Fibroblast of skin of right biceps (primary cell): Measurements from ENCODE around the gene ELOB.
A peak's percentile ranks its signal among the peaks of the same experiment; 100 is the strongest.

Experiments
- DNase-seq: peaks from one replicate; pipeline ENCODE4 v3.0.0-alpha.2; 2013

Gene ELOB

DNA sequence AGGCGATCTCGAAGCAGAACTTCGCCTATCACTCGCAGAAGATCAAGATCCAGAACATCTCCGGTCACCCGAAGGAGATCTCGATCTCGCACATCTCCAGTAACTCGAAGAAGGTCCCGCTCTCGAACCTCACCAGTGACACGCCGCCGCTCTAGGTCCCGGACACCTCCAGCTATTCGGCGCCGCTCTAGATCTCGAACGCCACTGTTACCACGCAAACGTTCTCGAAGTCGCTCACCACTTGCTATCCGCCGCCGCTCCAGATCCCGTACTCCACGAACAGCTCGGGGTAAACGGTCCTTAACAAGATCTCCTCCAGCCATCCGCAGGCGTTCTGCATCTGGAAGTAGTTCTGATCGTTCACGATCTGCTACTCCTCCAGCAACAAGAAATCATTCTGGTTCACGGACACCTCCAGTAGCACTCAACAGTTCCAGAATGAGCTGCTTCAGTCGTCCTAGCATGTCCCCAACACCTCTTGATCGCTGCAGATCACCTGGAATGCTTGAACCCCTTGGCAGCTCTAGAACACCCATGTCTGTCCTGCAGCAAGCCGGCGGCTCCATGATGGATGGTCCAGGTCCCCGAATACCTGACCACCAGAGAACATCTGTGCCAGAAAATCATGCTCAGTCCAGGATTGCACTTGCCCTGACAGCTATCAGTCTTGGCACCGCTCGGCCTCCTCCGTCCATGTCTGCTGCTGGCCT is 10.5 kb downstream of the ELOB start:
- no peak for DNase-seq

DNA sequence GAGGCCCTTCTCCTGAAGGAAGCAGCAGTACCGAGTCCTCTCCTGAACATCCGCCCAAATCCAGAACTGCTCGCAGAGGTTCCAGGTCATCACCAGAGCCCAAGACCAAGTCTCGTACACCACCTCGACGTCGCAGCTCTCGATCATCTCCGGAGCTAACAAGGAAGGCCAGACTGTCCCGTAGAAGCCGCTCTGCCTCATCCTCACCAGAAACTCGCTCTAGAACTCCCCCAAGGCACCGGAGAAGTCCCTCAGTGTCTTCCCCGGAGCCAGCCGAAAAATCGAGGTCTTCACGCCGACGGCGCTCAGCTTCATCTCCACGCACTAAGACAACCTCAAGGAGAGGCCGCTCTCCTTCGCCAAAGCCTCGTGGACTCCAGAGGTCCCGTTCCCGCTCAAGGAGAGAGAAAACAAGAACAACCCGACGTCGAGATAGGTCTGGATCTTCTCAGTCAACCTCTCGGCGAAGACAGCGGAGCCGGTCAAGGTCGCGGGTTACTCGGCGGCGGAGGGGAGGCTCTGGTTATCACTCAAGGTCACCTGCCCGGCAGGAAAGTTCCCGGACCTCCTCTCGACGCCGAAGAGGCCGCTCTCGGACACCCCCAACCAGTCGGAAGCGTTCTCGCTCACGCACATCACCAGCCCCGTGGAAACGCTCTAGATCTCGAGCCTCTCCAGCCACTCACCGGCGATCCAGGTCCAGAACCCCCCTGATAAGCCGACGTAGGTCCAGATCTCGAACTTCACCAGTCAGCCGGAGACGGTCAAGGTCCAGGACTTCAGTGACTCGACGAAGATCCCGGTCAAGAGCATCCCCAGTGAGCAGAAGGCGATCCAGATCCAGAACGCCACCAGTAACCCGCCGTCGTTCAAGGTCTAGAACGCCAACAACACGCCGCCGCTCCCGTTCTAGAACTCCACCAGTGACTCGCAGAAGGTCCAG is 11.3 kb downstream of the ELOB start:
- no peak for DNase-seq

DNA sequence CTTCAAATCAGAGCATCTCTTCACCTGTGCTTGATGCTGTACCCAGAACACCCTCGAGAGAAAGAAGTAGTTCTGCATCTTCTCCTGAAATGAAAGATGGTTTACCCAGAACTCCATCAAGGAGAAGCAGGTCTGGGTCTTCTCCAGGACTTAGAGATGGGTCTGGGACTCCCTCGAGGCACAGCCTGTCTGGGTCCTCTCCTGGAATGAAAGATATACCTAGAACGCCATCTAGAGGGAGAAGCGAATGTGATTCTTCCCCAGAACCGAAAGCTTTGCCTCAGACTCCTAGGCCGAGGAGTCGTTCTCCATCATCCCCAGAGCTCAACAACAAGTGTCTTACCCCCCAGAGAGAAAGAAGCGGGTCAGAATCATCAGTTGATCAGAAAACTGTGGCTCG is 12.4 kb downstream of the ELOB start:
- no peak for DNase-seq

DNA sequence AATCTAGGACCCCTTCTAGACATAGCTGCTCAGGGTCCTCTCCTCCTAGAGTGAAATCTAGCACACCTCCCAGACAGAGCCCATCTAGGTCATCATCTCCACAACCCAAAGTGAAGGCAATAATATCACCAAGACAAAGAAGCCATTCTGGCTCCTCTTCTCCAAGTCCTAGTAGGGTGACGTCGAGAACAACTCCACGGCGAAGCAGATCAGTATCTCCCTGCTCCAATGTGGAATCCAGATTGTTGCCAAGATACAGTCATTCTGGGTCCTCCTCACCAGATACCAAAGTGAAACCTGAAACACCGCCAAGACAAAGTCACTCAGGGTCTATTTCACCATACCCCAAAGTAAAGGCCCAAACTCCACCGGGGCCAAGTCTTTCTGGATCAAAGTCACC is 13.9 kb downstream of the ELOB start:
- DNase-seq: no peak

GRCh38 chr16:2762711-2763110 is 14.4 kb downstream of the ELOB start:
- no peak for DNase-seq

- DNase-seq: no peak
These were observed 15.0 kb downstream of the ELOB start for GRCh38 chr16:2761886-2762583.

DNA sequence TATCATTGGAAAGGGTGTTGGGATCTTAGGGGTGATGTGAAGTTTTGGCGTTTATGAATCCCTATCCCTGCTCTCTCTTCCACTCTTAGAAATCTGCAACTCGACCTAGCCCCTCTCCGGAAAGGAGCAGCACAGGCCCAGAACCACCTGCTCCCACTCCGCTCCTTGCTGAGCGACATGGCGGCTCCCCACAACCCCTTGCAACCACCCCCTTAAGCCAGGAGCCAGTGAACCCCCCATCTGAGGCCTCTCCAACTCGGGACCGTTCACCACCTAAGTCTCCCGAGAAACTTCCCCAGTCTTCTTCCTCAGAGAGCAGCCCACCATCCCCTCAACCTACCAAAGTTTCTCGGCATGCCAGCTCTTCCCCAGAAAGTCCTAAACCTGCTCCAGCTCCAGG is 15.6 kb downstream of the ELOB start:
- DNase-seq: no peak

DNA sequence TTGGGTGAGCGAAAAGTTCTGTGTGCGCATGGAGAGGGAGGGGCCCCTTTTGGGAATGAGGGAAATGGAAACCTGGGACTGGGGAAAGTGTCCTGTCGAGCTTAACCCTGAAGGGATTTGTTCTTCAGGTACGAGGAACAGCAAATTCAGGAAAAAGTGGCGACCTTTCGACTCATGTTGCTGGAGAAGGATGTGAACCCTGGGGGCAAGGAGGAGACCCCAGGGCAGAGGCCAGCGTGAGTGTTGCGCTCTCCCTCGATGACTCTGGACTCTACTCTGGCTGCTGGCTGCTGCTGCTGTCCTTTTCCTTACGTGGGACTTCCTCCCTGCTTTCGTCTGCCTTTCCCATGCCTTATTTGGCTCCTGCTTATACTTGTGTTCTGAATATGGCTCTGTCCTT is 19.7 kb downstream of the ELOB start:
- DNase-seq: no peak

GRCh38 chr16:2756288-2757015 is 20.6 kb downstream of the ELOB start:
- DNase-seq: no peak

GRCh38 chr16:2755158-2755557 is 21.9 kb downstream of the ELOB start:
- DNase-seq: no peak

- DNase-seq: no peak
These were observed 23.4 kb downstream of the ELOB start for GRCh38 chr16:2753733-2754020.

- DNase-seq: peak; percentile 85
These were observed 24.0 kb downstream of the ELOB start for GRCh38 chr16:2752850-2753732.

- DNase-seq: peak; percentile 98
These were observed 24.8 kb downstream of the ELOB start, which contains the start of gene SRRM2 for GRCh38 chr16:2752035-2752849. Gene SRRM2 (plus strand): TSS chr16:2752638. CDS start chr16:2756365, 3,727 bp downstream.

DNA sequence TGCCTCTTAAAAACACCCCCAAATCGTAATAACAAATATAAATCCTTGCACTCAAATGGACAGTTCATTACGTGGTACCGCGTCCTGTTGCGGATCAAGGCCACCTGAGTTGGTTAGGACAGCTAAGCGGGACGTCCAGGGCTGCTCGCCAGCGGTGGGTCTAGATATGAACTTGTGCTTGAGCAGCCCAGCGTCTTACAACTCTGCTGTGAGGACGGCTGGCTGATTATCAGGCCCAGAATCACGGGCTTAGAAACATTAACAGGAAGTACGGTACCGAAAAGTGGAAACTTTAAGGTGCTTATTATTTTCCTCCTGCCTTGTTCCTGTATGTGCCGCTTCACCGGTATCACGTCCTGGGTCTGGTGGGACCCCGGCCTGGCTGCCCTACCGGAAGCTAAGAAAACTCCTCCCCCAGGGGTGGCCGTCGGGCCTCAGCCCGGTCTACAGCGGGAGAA is 25.5 kb downstream of the ELOB start:
- no peak for DNase-seq

- no peak for DNase-seq
These were observed 27.1 kb downstream of the ELOB start for GRCh38 chr16:2749936-2750335.

GRCh38 chr16:2749476-2749875 is 27.6 kb downstream of the ELOB start:
- DNase-seq: no peak

DNA sequence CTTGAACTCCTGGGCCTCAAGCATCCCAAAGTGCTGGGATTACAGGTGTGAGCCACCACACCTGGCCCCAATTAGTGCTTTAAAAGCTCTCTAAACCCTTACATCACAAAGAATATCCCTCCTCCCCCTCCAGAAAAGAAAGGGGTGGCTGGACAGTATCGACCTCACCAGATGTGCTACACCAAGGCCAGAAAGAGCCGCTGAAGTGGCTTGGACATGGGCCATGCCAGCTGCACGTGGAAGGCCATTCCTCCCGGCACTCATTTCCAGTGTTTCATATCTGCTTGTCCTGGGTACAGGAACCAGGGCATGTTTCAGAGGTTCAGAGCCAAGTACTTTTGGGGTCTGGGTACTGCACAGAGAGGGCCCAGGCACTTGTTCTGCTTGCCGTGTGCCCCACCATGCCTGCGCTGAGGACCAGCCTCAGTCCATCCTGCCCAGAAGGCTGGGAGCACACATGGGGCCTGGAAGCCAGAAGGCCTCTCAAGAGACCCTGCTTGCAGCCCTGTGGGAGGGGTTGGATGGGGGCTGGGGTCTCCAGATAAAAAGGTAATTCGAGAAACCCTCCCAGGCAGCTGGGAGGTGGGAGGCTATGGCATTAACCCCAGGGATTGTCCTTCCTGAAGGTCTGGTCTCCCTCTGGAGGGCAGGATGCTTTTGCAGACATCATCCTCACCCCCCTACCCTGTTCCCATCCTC is 28.2 kb downstream of the ELOB start:
- no peak for DNase-seq

DNA sequence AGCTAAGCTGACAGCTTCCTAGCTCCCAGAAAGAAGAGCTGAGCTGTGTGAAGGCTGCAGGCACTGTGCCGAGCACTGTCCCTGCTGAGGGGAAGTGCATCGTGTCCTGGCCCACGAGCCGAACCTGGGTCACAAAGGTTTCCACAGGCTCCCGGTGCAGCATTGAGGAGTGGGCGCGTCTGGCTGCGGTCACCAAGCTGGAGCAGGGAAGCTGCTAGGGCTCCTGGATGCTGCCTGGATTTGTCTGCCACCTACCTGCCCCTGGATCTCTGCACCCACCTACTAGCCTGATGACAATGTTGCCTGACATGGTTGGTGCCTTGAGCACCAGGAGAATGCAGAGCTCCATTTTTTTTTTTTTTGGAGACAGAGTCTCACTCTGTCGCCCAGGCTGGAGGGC is 31.1 kb downstream of the ELOB start:
- no peak for DNase-seq

DNA sequence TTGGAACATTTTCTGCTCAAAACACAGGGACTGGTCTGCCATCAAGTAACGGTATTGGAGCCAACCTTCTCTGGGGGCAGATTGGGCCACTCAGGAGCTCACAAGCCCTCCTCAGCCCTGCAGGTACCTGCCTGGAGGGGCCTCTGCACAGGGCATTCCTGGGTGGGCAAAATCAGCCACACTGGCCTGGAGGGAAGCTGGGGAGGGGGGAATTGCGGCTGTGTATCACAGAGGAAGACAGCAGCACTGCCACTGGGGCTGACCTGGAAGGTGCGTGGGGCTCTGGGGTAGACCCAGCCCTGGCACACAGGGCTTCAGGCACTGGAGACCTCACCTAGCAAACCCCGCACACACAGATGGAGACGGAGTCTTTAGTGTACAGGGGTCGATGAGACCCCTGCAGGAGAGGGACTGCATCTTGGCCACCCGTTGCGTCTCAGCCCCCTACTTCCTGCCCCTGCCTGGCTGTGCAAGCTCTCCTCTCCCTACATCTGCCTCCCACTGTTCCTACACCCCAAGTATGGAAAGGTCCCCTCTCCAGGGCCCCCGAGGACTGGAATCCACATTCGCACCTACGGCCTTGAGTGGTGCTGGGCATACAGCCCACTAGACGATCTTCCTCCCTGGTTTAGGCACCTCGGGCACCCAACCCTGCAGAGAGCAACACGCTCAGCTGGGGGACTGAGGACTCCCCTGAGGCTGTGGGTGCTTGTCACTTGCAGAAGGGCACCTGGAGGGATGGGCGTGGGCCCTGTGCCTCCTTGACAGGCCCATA is 31.8 kb downstream of the ELOB start:
- DNase-seq: no peak
